Activated T-helper 1 cell treated with anti-CD3 and anti-CD28 coated beads, Interleukin-2, amount 50 U/mL, for 16 hours (primary cell): ENCODE measurements around the gene CCDC182.

Source experiments
- DNase-seq, 2 donors: peaks; one replicate each; pipeline ENCODE4 v3.0.0-alpha.2; 2020; ENCODE audit warnings: low read depth in 1 of 2, low spot score in 1 of 2

Gene CCDC182

DNA sequence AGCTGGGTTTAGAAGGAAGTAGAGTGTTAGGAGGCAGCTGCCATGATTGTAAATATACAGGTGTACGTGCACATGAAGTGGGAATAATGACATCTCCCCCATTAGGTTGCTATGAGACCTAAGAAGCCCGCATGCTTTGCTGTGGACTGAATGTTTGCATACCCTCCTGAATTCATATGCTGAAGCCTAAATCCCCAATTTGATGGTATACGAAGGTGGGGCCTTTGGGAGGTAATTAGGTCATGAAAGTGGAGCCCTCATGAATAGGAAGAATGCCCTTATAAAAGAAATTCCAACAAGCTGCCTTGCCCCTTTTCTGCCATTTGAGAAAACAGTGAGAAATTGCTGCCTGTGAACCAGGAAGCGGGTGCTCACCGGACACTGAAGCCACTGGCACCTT is 44.0 kb downstream of the CCDC182 start:
- no peak for DNase-seq

DNA sequence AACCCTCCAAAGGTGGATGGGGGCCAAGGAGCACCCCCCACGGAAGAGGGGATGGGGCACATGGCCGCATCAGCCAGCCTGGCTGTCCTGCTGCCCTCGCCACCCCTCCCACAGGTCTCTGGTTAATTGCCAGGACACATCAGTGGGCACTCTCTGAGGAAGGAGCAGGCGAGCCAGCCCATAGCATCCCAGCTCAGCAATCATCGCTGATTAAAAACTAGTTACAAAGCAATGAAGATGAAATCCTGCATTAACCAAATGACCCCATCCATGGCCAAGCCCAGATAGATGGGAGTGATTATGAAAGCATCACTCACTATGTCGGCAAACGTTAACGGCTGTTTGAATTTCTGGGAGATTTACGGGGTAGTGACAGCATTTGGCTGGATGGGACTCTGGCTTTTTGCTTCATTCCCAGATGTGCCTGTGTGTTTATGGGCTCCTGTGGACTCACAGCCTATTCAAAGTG is 45.3 kb downstream of the CCDC182 start:
- no peak for DNase-seq

DNA sequence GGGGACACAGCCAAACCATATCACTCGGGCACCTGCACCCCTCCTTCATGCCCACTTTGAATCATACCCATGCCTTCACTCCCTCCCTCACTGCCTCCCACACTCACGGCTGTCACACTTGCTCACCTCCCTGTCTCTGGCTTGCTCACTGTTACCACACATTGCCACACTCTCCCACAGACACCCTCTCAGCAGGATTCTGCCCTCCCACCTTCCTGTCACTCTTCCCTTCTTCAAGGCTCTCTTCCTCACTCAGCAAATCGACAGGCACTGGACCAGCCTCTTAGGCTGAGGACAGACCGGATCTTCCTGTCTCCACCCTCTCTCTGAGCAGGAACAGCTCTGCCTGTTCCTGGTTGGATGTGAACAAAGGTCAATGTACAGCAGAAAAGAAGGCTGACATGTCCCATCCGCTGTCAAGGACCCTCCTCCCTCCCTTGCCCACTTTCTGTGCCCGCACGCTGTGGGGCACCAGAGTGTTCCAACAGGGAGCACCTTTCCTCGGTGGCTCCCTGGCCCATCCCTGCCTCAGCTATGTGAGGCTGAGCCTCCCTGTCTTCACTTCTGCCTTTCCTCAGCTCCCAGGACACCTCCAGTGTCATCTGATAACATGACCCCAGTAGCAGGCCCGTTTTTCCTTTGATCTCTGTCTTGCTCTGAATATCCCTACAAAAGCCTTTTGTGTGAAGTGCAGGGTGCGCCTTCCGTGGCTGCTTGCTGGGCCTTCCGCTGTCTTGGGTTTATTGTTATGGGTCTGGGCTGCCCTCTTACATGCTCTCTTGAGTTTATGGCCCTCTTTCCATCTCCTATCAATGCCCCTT is 47.0 kb downstream of the CCDC182 start:
- no peak for DNase-seq

DNA sequence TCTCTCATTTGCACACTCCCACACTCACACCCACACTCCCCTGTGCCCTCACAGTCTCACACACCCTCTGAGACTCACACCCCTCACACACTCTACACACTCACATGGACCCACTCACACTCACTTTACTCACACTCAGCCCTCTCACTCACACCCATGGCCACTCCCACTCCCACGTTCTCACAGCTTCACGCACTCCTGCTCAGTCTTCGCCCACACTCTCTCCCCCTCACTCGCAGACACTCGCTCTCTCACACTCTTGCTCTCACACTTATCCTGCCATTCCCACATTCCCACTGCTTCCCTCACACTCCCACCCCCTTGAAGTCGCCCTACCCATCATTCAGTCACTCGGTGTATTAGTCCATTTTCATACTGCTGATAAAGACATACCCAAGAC is 47.9 kb downstream of the CCDC182 start:
- no peak for DNase-seq

DNA sequence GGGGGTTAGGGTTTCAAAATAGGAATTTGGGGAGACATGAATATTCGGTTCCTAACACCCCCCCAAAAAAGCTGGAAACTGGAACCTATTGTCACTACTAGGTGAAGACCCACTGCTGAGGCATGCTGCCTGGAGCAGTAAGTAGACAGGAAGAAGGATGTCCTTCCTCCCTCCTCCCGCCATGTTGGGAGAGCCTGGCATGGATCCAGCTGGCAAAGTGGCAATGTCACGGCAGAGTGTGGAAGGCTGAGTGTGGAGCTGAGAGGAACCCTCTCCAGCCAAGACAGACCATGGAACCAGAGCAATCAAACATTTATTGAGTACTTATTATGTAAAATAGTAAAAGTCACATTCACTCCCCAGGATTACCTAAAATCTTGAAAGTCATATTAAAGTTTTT is 49.0 kb downstream of the CCDC182 start:
- DNase-seq, result no peak
